SKM-1 (cell line): ENCODE data around the gene CBX3.
"Not testable (repeated sequence)": the region's sequence is repeated elsewhere in the genome, so short reads cannot be mapped to it uniquely, and the experiment has no call there.

Source experiments
- DNase-seq: peaks from one replicate; lab custom pipeline; 2025; ENCODE audit not compliant: unreplicated experiment; lab: John Stamatoyannopoulos, UW

Gene CBX3

DNA sequence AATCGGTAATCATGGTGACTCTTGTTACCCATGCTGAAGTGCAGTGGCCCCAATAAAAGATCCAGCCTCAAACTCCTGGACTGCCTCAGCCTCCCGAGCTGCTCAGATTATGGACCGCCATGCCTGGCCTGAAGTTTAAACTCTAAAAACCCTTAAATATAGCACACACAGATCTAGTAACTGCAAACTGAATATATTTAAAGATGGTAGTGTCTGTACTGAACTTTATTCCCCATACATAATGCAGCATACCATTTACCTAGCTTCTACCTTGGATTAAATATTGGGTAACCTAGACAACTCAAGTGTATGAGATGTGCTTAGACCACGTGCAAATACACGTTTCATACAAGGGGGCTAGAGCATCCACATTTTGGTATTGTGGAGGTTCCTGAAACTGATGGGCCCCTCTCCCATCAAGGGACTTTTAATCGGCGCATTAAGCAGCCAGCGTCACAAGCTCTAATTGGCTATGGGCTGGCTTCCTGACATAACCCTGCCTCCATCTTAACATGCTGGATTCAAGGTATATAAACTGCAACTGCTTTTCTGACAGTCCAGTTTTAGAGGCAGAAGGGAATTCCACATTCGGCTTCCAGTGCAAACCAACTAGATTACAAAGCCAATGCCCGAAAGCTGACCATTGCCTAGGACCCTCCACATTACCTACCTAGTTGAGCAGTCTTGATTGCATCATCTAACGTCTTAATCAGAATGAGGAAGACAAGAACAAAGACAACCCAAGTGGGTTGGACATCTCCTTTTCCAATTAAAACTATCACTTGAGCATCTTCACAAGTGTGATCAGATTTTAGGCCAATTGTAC lies 14.0 kb upstream of the CBX3 start:
- no peak for DNase-seq

DNA sequence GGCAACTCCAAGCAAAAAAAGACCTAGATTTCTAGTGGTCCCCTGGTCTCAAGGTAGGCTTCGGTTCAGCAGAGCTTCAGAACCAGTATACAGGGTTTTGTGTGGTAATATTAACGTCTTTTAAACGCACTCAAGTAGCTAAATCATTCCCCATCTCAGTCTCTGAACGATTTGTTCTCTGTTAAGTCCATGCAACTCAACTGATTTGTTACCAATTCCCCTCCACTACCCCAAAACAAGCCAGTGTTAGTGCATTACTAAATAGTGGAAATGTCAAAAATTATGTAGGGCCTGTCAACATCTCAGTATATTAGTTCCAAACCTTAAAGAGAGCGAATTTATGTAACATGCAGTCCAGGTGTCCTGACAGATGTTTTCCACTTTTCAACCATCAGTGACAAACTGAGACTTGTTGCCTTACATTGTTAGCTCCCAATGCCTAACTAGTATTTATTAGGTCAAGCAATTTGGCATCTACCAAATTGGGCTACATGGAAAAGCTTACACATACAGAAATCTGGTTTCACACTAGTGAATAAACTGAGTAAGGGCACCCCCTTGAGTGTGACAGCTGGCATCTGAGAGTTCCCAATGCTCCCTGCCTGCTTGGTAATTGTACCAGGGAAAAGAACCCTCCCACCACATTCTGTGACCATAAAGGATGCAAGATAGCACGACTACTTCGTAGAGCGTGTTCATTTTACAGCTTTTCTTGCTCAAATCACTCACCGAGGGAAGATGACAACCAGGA lies 13.2 kb upstream of the CBX3 start:
- DNase-seq: no peak

DNA sequence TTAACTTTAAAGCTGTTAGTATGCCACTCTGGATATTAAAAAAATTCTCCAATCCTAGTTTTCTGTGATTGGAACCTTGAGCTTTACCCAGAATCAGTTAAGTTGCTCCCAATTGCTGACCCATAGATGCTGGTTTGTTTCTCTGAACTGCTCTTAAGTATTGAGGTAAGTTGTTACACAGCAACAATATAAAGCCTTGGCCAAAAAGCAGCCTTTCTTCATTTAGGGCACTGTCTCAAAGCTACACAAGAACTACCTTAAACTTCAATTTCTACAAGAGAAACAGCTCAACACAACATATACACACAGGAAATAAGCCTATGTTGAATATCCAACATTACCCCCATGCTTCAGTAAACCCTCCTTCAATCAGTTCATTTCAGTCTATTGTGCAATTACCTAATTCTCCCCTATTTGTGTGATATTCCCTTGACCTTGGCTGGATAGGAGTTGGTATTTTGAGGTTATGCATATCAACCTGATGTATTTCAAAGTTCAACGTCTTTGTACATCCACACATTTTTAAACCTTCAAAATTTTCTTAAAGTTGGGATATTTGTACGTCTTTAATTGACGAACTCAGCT lies 12.5 kb upstream of the CBX3 start:
- no peak for DNase-seq

DNA sequence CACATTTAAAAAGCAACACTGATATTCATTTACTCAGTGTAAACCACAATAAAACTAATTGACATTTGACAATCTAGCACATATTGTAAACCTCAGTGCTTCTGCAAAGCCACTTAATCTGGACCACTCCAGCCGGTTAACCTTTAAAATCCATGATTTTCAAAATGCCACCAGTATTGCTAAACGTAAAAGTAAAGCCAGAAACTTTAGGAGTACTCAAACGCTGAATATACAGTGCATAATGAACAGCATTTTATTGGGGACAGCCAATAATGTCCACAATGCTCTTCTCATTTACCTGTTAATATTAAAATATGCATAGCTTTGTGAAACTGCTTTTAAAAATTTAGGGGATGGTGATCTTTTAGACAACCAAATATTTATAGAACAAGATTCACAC lies 11.8 kb upstream of the CBX3 start:
- DNase-seq: no peak

DNA sequence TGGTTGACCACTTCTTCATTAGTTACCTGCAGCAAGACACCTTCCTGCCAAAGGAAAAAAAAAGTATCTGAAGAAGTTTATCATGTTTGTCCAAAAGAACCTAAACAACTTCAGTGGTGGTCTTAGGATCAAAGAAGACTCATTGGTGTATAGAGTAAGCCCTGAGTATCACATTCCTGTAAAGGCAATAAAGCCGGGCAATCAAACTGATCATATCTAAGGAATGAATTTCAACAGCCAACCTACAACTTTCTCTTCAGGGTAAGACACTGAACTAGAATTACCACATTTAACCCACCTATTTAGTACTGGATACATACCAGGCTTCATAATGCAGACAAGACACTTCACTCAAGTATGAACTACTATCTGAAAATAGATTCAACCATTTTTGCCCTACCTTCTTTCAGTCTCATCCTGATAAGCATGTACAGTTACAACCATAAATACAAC lies 11.1 kb upstream of the CBX3 start:
- DNase-seq: no peak

DNA sequence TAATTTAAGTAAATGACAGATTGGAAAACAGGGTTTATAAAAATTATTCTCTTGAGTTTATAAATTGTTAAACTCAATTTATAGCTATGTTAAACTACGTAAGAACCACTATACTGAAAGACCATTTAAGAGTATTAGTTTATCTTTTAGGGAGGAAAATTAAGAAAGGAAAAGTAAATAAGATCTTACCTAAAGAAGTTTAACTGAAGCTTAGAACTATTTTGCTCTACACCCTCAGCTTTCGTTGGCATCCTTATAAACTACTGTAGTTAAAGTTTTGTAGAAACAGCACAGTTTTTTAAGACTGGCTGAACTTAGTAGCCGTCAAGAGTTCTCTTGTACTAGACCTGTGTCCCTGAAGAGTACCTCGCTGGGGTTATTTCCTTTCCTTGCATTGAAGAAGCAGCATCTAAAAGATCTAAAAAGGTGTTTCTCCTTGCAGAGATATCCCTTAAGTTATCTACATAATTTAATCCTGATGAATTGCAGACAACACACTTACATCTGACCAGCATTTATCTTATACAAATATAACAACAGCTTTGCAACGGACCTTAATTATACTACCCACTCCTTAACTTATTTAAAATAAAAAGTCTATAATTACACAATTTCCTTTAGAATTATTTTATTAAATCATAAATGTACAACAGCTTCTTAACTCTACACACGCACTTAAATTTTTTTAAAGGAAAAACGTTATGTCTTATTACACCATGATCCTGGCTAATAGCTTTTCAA lies 10.1 kb upstream of the CBX3 start:
- no peak for DNase-seq

DNA sequence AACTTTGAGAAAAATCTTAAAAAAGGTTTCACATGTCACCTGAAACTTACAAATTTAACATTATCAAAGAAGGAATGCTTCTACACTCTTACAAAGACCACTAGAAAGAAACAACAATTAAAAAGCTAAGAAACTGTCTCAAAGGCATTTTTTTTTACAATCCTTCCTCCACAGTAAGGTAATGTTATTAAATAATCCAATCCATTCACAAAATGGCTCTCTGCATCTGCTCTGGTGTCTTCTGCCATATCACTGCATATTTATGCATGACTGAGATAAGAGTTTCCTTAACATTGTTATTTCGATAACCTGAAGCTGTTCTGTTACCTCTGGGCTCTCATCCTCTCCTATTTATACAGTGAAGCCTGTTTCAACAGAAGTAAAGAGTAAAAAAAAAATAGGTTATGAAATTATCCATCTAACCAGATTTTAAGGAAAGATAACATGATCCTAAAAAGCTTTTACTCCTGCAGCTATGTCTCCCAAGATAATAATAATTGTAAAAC lies 9.5 kb upstream of the CBX3 start:
- no peak for DNase-seq

DNA sequence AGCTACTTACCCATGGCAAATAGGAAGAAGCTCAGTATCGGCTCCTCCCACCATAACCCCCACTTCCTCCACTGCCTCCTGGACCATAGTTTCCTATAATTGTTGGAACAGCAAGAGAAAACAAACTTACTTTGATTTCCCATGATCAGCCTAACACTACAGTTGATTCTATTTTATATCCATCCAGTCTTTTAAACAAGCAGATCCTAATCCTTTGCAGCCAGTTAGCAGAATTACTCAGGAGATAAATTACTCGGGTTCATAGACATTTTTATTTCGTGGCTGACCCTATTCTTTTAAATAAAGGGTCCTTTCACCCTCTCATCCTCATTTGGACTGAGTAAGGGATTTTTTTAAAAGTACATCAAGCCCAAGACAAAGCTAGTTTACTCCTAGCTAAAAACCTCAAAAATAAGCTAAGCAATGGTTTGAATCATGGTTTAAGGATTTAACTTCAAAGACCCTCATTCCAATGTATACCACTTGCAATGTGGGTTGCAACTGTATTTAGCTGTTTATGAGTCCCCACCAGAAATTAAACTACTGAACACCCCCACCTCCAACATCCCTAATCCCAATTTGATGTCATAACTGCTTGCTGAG lies 9.0 kb upstream of the CBX3 start:
- no peak for DNase-seq

DNA sequence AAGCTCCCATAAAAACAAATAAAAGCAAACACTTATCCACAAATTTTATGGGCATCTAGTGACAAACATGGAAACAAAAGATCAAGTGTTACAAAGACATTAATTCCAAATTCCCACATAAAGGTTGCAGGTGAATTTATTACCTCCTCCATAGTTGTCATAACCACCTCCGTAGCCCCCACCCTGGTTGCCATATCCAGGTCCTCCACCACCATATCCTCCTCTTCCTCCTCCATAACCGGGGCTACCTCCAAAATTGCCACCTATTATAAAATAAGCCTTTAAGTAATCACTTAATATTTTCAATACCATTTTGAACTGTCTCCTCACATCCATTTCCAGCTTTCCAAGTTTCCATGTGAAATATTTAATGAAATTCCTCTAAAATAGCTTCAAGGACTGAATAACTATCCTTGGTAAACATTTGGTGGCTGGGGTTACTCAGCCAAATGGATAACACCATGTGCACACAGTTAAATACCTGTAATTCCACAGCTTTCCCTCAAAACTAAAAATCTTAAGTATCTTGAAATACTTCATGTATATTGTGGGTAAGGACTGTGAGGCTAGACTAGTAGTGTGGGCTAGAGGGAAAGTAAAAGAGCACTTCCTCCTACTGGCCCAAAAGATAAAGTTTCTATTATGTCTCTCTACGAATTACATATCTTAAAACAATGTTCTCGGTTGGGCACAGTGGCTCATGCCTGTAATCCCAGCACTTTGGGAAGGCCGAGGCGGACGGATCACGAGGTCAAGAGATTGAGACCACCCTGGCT lies 7.9 kb upstream of the CBX3 start:
- DNase-seq: no peak

DNA sequence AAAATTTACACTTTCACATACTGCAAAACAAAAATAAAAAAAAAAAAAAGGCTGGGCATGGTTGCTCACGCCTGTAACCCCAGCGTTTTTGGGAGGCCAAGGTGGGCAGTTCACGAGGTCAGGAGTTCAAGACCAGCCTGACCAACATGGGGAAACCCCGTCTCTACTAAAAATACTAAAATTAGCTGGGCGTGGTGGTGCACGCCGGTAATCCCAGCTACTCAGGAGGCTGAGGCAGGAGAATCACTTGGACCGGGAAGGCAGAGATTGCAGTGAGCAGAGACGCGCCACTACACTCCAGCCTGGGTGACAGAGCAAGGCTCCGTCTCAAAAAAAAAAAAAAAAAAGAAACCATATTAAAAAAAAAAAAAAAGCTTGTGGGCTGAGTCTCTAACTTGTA lies 6.8 kb upstream of the CBX3 start:
- DNase-seq: not testable (repeated sequence)

DNA sequence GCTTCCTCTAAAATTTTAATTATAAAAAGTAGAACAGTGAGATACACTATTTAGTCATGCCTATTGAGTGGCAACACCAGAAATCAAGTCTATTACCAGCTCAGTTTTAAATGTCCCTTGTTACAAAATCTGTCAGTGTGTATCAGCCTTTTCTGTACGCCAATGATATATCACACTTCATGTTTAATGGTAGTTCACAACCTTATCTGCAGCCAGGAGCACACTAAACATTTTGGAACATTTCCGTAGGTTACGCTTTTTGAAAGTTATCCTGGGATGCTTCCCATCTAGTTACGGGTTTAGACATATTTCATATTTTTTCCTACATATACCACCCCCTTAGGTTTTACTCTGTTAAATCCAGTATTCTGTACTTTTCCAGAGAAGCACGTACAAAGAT lies 6.4 kb upstream of the CBX3 start:
- no peak for DNase-seq

DNA sequence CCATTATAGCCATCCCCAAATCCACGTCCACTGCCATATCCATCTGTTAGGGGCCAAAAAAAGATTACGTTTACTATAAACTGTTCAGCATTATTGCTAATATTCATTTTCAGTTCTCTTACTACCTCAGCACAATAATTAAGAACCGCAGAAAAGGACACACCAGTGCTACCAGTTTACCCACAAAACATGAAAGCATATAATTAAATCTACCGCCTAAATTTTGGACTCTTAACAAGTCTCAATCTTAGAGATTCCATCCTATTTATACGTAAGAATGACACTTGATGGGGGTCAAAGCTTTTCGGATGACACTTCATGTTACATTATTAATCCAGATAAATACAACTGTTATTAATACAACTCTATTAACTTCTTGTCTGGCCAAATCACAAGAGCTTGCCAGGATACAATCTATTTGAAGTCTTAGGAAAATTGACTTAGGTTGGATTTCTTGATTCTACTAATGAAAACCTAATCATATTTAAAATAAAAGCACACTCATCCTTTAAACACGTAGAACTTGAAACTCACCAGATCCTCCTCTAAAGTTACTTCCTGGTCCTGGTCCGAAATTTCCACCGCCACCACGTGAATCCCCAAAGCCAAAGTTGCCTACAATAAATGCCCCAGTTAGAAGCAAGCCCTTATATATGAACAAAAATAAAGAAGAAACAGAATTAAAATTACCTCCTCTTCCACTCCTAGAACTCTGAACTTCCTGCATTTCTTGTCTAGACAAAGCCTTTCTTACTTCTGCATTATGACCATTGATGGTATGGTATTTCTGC lies 5.5 kb upstream of the CBX3 start:
- no peak for DNase-seq

DNA sequence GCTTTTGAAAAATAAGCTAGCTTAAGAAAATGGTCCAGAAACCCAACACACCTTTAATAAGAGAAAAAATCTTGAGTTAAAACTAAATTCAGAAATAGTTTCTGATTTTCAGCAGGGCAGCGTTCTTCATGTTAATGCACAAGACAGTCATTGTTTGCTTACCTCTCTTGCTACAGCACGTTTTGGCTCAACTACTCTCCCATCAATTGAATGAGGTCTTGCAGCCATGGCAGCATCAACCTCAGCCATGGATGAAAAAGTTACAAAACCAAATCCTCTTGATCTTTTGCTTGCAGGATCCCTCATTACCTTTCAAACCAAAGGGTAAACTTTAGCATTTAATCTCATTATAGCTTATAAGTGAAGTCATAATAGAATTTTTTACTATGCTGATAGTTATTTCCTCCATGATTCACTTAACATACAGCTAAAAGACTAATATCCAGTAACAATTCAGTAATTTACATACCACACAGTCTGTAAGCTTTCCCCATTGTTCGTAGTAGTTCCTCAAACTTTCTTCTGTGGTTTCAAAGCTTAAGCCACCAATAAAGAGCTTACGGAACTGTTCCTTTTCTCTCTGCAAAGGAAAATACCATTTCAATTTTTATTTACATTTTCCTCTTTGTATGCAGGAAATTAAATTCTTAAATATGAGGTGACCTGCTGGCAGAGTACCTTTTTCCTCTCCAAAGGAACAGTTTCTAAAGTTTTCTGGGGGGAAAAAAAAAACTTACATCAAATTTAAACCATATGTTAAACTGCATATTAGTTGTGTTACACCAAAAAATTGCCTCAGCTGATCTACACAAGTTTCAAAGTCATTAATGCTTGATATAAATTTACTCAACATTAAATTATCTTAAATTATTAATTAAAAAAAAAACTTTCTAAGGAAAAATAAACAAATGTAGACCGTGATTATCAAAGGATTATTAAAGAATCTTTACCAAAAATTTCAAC lies 4.1 kb upstream of the CBX3 start:
- peak; percentile 67 for DNase-seq

DNA sequence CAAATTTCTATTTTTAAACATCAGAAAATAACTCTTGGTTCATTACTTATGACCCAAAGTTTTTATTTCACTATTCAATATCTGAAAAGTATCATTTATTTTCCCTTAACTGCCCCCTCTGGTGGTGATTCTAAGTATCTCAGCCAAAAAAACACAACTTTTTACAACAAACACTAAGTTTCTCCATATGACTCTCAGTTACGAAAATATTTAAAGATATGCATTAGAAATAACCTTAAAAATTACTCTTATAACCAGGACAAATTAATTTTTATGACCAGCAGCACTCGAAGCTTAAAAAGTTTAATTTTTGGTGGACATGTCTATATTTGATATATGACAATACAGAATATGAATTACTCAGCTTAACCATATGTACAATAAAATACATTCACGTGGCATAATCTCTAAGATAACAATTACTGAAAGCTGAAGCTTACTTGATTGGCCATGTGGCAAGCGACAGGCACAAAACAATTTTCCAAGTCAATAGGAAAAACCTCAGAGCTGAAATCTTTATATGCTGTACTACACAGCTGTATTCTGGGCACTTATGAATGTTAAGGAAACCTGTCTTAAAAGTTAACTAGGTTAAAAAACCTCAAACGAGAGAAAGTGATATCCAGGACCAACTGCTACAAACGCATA lies 3.3 kb upstream of the CBX3 start:
- no peak for DNase-seq

DNA sequence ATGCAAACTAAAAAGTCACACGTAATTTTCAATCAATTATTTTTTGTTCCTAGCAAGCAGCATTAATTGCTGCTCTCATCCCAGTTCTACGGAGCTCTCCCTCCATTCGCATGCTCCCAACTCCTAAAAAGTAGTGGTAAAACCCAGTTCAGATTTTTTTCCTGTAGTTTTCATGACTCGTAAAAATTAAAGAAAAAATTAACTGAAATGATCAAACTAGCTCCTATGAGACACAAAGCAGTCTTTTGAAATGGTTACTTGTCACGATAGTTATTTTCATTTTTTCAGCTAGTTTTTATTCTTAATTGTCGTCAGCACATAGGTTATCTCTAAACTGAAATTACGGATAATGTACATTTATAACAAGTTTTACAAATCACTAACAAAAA lies 2.8 kb upstream of the CBX3 start:
- no peak for DNase-seq

DNA sequence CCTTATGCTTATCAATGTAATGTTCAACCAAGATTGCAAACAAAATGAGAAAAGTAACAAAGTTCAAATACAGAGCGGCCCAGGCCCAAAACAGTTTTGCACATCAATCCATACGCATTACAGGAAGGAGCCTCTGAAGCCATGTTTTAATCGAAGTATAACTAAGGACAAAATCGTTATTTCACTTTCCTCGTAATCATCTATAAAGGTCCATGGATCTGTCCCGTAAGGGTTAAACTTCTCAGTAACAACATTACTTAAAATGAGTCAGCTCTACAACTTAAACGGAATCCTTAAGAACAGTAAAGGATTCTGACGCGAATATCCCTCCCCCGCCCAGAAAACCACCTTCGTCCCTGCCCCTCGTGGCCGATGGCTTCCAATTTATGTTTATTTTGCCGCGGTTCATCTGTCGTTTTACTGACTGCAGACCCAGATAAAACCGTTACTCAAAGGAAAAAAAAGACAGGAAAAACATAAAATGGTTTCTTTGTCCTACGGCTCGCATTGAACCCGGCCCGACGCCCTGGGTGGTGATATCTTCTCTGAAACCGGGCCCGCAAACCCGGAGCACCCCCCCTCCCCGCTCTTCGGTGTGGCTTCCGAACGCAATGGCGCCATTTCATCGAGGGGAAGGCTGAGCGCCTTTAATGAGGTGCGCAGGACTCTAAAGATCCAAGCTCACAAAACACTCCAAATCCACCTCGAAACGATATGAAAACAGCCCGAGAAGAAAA lies 2.1 kb upstream of the CBX3 start:
- DNase-seq: no peak

DNA sequence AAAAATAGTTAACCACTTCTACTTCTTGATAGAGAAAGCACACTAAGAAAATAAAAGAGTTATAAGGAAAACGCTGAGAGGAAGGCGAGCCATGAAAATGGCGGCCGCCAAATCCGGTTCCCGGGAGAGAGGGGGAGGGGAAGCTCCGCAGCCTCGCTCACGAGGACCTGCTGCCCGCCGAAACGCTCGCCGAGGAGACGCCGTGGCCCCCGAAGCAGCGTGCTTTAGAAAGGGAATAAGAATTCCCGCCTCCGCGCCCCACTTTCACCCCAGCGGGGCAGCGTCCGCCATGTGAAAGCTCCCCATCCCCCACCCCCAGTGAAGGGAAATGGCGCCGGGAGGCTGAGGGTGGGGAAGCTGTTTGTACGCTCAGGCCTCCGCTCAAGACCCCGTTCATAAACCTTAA lies 1.5 kb upstream of the CBX3 start:
- DNase-seq: peak; percentile 65
